Activated CD4-positive, alpha-beta T cell treated with anti-CD3 and anti-CD28 coated beads for 36 hours (primary cell): ENCODE results near the gene DTNB. TPM values are rescaled to one million over a fixed set of nuclear protein-coding genes. Genes with fewer than 3 reads are reported as not detected.
"Not testable (repeated sequence)": the region's sequence is repeated elsewhere in the genome, so short reads cannot be mapped to it uniquely, and the experiment has no call there.

Experiments
- ATAC-seq: fragments of 200-7000 bp; cut with Tn5 transposase; one replicate; pipeline ENCODE4 v1.10.0; 2021; ENCODE audit warnings: mild to moderate bottlenecking, moderate library complexity
- CTCF ChIA-PET: fragments of 350-600 bp; sonication (Branson Sonifier 250); formaldehyde crosslinking; loops from one replicate; lab custom pipeline; 2021; ENCODE audit warnings: antibody characterized with exemption; lab: Charles Lee
- POLR2A ChIA-PET: fragments of 350-600 bp; sonication (Branson Sonifier 250); formaldehyde crosslinking; loops from one replicate; lab custom pipeline; 2021; ENCODE audit warnings: antibody characterized with exemption, inconsistent platforms; lab: Charles Lee
- DNase-seq: peaks from one replicate; pipeline ENCODE4 v3.0.0-alpha.2; 2020
- H3K27ac Mint-ChIP-seq: one replicate; pipeline ENCODE4 v1.8.0; 2021; ENCODE audit warnings: mixed read lengths
- H3K27me3 Mint-ChIP-seq: one replicate; pipeline ENCODE4 v1.8.0; 2021; ENCODE audit warnings: mixed read lengths
- H3K36me3 Mint-ChIP-seq: one replicate; pipeline ENCODE4 v1.8.0; 2021; ENCODE audit warnings: low read depth, mixed read lengths
- H3K4me1 Mint-ChIP-seq: one replicate; pipeline ENCODE4 v1.8.0; 2021; ENCODE audit warnings: mixed read lengths
- H3K4me3 Mint-ChIP-seq: one replicate; pipeline ENCODE4 v1.8.0; 2021; ENCODE audit warnings: mild to moderate bottlenecking, moderate library complexity, mixed read lengths
- H3K9me3 Mint-ChIP-seq: one replicate; pipeline ENCODE4 v1.8.0; 2021; ENCODE audit warnings: low read depth, mixed read lengths
- intact Hi-C, 2 experiments: fragments of 100-400 bp; cut with DNase I in 1 of 2; cut with micrococcal nuclease in 1 of 2; formaldehyde crosslinking; loops; one replicate each; pipeline versions ENCODE4 v1.14.2 to v1.15.1; 2022 to 2024; cut with DNase I, micrococcal nuclease
- total RNA-seq, 2 experiments: library from RNA; stranded (reverse); gene quantifications; one replicate each; pipeline ENCODE4 v1.2.3, GENCODE V29; 2021

Gene DTNB
- total RNA-seq, 2 experiments from 2014 or later: 17.1 to 33.5 TPM

- intact Hi-C loops, POLR2A ChIA-PET, DNase-seq, H3K4me3 Mint-ChIP-seq, H3K9me3 Mint-ChIP-seq, ATAC-seq, CTCF ChIA-PET, H3K27ac Mint-ChIP-seq, H3K27me3 Mint-ChIP-seq, H3K4me1 Mint-ChIP-seq: not testable (repeated sequence)
- peaks cover 10% of the 10 kb centered on the region for H3K36me3 Mint-ChIP-seq
Observed at GRCh38 chr2:25633801-25634200, 39.6 kb downstream of the DTNB start.

- intact Hi-C loops: no loop called here
- Mint-ChIP-seq H3K4me1 (no peaks in the 10 kb centered on the region), H3K4me3 (no peak overlapping the region), H3K27ac (no peak overlapping the region), H3K9me3 (no peaks in the 10 kb centered on the region), H3K36me3 (peaks cover 4% of the 10 kb centered on the region), H3K27me3 (no peaks in the 10 kb centered on the region)
- CTCF ChIA-PET: interaction anchor here (0.5 kb wide), 1 partner anchor 66 kb away, joined by 3 read pairs; no protein-coding TSS in a partner anchor
- DNase-seq (no peak), ATAC-seq (no peak)
- POLR2A ChIA-PET: no interaction called here
Observed at GRCh38 chr2:25632396-25632795, 41.0 kb downstream of the DTNB start.

GRCh38 chr2:25624635-25625034 lies 48.7 kb downstream of the DTNB start:
- DNase-seq (no peak), ATAC-seq (no peak)
- Mint-ChIP-seq H3K4me1 (no peaks in the 10 kb centered on the region), H3K9me3 (no peaks in the 10 kb centered on the region), H3K36me3 (peaks cover 18% of the 10 kb centered on the region), H3K27me3 (no peaks in the 10 kb centered on the region), H3K27ac (no peak overlapping the region), H3K4me3 (no peak overlapping the region)
- ChIA-PET CTCF (interaction anchor here (1.1 to 2.2 kb wide), 2 partner anchors 17 to 76 kb away, joined by 4 to 17 read pairs; no protein-coding TSS in a partner anchor), POLR2A (no interaction called here)
- intact Hi-C loops: no loop called here

- Mint-ChIP-seq H3K27ac (no peak overlapping the region), H3K27me3 (no peaks in the 10 kb centered on the region), H3K9me3 (no peaks in the 10 kb centered on the region), H3K4me1 (no peaks in the 10 kb centered on the region), H3K36me3 (peaks cover 18% of the 10 kb centered on the region), H3K4me3 (no peak overlapping the region)
- CTCF ChIA-PET: interaction anchor here (2.2 kb wide), 1 partner anchor 15 kb away, joined by 17 read pairs; no protein-coding TSS in a partner anchor
- POLR2A ChIA-PET: no interaction called here
- intact Hi-C loops: no loop called here
- ATAC-seq (no peak), DNase-seq (no peak)
Observed at GRCh38 chr2:25623361-25623760, 50.0 kb downstream of the DTNB start.

- POLR2A ChIA-PET: no interaction called here
- intact Hi-C loops: no loop called here
- Mint-ChIP-seq H3K4me3 (no peak overlapping the region), H3K27me3 (no peaks in the 10 kb centered on the region), H3K27ac (no peak overlapping the region), H3K4me1 (no peaks in the 10 kb centered on the region), H3K9me3 (no peaks in the 10 kb centered on the region), H3K36me3 (peaks cover 11% of the 10 kb centered on the region)
- DNase-seq (no peak), ATAC-seq (no peak)
- CTCF ChIA-PET: interaction anchor here (1.1 to 3.2 kb wide), 2 partner anchors 13 to 18 kb away, joined by 3 to 20 read pairs; no protein-coding TSS in a partner anchor
Observed at GRCh38 chr2:25620711-25621110, 52.7 kb downstream of the DTNB start.

GRCh38 chr2:25620077-25620476 lies 53.3 kb downstream of the DTNB start:
- ChIA-PET CTCF (interaction anchor here (1.1 to 3.2 kb wide), 2 partner anchors 12 to 19 kb away, joined by 3 to 20 read pairs; no protein-coding TSS in a partner anchor), POLR2A (no interaction called here)
- ATAC-seq (no peak), DNase-seq (no peak)
- no peaks in the 10 kb centered on the region for H3K27me3 Mint-ChIP-seq
- no peaks in the 10 kb centered on the region for H3K4me1 Mint-ChIP-seq
- no peaks in the 10 kb centered on the region for H3K9me3 Mint-ChIP-seq
- peaks cover 11% of the 10 kb centered on the region for H3K36me3 Mint-ChIP-seq
- no peak overlapping the region for H3K27ac Mint-ChIP-seq
- no peak overlapping the region for H3K4me3 Mint-ChIP-seq
- intact Hi-C loops: no loop called here

GRCh38 chr2:25619185-25619584 lies 54.2 kb downstream of the DTNB start:
- Mint-ChIP-seq H3K27me3 (no peaks in the 10 kb centered on the region), H3K9me3 (no peaks in the 10 kb centered on the region), H3K4me3 (no peak overlapping the region), H3K4me1 (no peaks in the 10 kb centered on the region), H3K36me3 (peaks cover 10% of the 10 kb centered on the region), H3K27ac (no peak overlapping the region)
- CTCF ChIA-PET: interaction anchor here (0.9 to 3.2 kb wide), 2 partner anchors 8 to 12 kb away, joined by 3 to 20 read pairs; no protein-coding TSS in a partner anchor
- ATAC-seq: no peak
- POLR2A ChIA-PET: no interaction called here
- DNase-seq: no peak
- intact Hi-C loops: no loop called here

GRCh38 chr2:25618676-25619075 lies 54.7 kb downstream of the DTNB start:
- Mint-ChIP-seq H3K4me3 (no peak overlapping the region), H3K4me1 (no peaks in the 10 kb centered on the region), H3K36me3 (peaks cover 8% of the 10 kb centered on the region), H3K9me3 (no peaks in the 10 kb centered on the region), H3K27ac (no peak overlapping the region), H3K27me3 (no peaks in the 10 kb centered on the region)
- DNase-seq: no peak
- POLR2A ChIA-PET: no interaction called here
- CTCF ChIA-PET: interaction anchor here (0.9 to 3.2 kb wide), 2 partner anchors 9 to 11 kb away, joined by 3 to 20 read pairs; no protein-coding TSS in a partner anchor
- ATAC-seq: no peak
- intact Hi-C loops: no loop called here

- DNase-seq (no peak), ATAC-seq (no peak)
- intact Hi-C loops: no loop called here
- ChIA-PET POLR2A (no interaction called here), CTCF (interaction anchor here (3.2 kb wide), 1 partner anchor 10 kb away, joined by 20 read pairs; no protein-coding TSS in a partner anchor)
- Mint-ChIP-seq H3K4me3 (no peak overlapping the region), H3K27ac (no peak overlapping the region), H3K36me3 (peaks cover 7% of the 10 kb centered on the region), H3K9me3 (no peaks in the 10 kb centered on the region), H3K4me1 (no peaks in the 10 kb centered on the region), H3K27me3 (no peaks in the 10 kb centered on the region)
Observed at GRCh38 chr2:25617948-25618646, 55.3 kb downstream of the DTNB start.

- Mint-ChIP-seq H3K4me1 (no peaks in the 10 kb centered on the region), H3K27me3 (no peaks in the 10 kb centered on the region), H3K36me3 (no peaks in the 10 kb centered on the region), H3K27ac (no peak overlapping the region), H3K9me3 (no peaks in the 10 kb centered on the region), H3K4me3 (no peak overlapping the region)
- ChIA-PET CTCF (interaction anchor here (0.6 to 1.7 kb wide), 2 partner anchors 9 to 342 kb away, joined by 3 to 9 read pairs; no protein-coding TSS in a partner anchor), POLR2A (no interaction called here)
- ATAC-seq (no peak), DNase-seq (no peak)
- intact Hi-C loops: no loop called here
Observed at GRCh38 chr2:25615920-25616319, 57.5 kb downstream of the DTNB start.

- ChIA-PET CTCF (interaction anchor here (0.6 to 1.7 kb wide), 3 partner anchors 9 to 341 kb away, joined by 3 to 9 read pairs (median 3); no protein-coding TSS in a partner anchor), POLR2A (no interaction called here)
- Mint-ChIP-seq H3K4me3 (no peak overlapping the region), H3K27me3 (no peaks in the 10 kb centered on the region), H3K27ac (no peak overlapping the region), H3K36me3 (no peaks in the 10 kb centered on the region), H3K4me1 (no peaks in the 10 kb centered on the region), H3K9me3 (no peaks in the 10 kb centered on the region)
- no peak for ATAC-seq
- DNase-seq: no peak
- intact Hi-C loops: no loop called here
Observed at GRCh38 chr2:25615386-25615785, 58.0 kb downstream of the DTNB start.

GRCh38 chr2:25614711-25615110 lies 58.7 kb downstream of the DTNB start:
- no peaks in the 10 kb centered on the region for H3K4me1 Mint-ChIP-seq
- H3K36me3 Mint-ChIP-seq: no peaks in the 10 kb centered on the region
- H3K27me3 Mint-ChIP-seq: no peaks in the 10 kb centered on the region
- no peak for DNase-seq
- H3K9me3 Mint-ChIP-seq: no peaks in the 10 kb centered on the region
- H3K27ac Mint-ChIP-seq: no peak overlapping the region
- intact Hi-C loops: no loop called here
- H3K4me3 Mint-ChIP-seq: no peak overlapping the region
- POLR2A ChIA-PET: interaction anchor here (0.5 kb wide), 1 partner anchor 17 kb away, joined by 4 read pairs; no protein-coding TSS in a partner anchor
- CTCF ChIA-PET: interaction anchor here (0.6 to 1.7 kb wide), 3 partner anchors 8 to 61 kb away, joined by 3 to 9 read pairs (median 3); no protein-coding TSS in a partner anchor
- ATAC-seq: no peak
